ENCODE results near the gene HOGA1.
A peak's percentile ranks its signal among the peaks of the same experiment; 100 is the strongest.

The HOGA1 gene

GRCh38 chr10:97596101-97597082 is 12.2 kb downstream of the HOGA1 start:
- no peak for TF ChIP-seq CTCF (IDR thresholded peaks at IDR 0.05; ENCODE audit: low read depth, low read length, missing control alignments)
- DNase-seq (ENCODE audit: extremely low read depth, low read depth), result peak; percentile 48
- no peak overlapping the region for H3K4me3 ChIP-seq (replicated peaks; ENCODE audit: low read depth, low read length)

GRCh38 chr10:97597778-97598177 is 13.6 kb downstream of the HOGA1 start:
- no peak for DNase-seq (ENCODE audit: extremely low read depth, low read depth)
- no peak for TF ChIP-seq CTCF (IDR thresholded peaks at IDR 0.05; ENCODE audit: low read depth, low read length, missing control alignments)
- H3K4me3 ChIP-seq (replicated peaks; ENCODE audit: low read depth, low read length), result no peak overlapping the region

GRCh38 chr10:97598407-97599271 is 14.4 kb downstream of the HOGA1 start:
- no peak overlapping the region for H3K4me3 ChIP-seq (replicated peaks; ENCODE audit: low read depth, low read length)
- no peak for TF ChIP-seq CTCF (IDR thresholded peaks at IDR 0.05; ENCODE audit: low read depth, low read length, missing control alignments)

GRCh38 chr10:97599272-97599619 is 15.1 kb downstream of the HOGA1 start:
- no peak for TF ChIP-seq CTCF (IDR thresholded peaks at IDR 0.05; ENCODE audit: low read depth, low read length, missing control alignments)
- H3K4me3 ChIP-seq (replicated peaks; ENCODE audit: low read depth, low read length), result no peak overlapping the region
- no peak for DNase-seq (ENCODE audit: extremely low read depth, low read depth)

More at GRCh38 chr10:97598407-97599271, 14.4 kb downstream of the HOGA1 start:
- DNase-seq (ENCODE audit: extremely low read depth, low read depth), result no peak

- no peak overlapping the region for H3K4me3 ChIP-seq (replicated peaks; ENCODE audit: low read depth, low read length)
- no peak for DNase-seq (ENCODE audit: extremely low read depth, low read depth)
These were observed 16.4 kb downstream of the HOGA1 start for GRCh38 chr10:97600616-97601015.

More at GRCh38 chr10:97600616-97601015, 16.4 kb downstream of the HOGA1 start:
- no peak for TF ChIP-seq CTCF (IDR thresholded peaks at IDR 0.05; ENCODE audit: low read depth, low read length, missing control alignments)
